ENCODE results near the gene ADCY10. TPM values are rescaled to one million over a fixed set of nuclear protein-coding genes. Genes with fewer than 3 reads are reported as not detected.
"Not testable (repeated sequence)": the region's sequence is repeated elsewhere in the genome, so short reads cannot be mapped to it uniquely, and the experiment has no call there.

The ADCY10 gene
- total RNA-seq, 2 experiments from 2014 or later, result 0.15 TPM; not detected in 1

GRCh38 chr1:167893798-167894197, 20.1 kb downstream of the ADCY10 start:
- no TSS peak for BruUV-seq (replicated peaks)
- H3K9me3 ChIP-seq (ENCODE audit: low read length), result no peaks in the 10 kb centered on the region
- no peak overlapping the region for H3K4me2 ChIP-seq (ENCODE audit: low read length)
- H3K4me1 ChIP-seq (ENCODE audit: insufficient read depth, low read length, poor library complexity, severe bottlenecking), result peaks cover 5% of the 10 kb centered on the region
- H2AFZ ChIP-seq (ENCODE audit: low read length), result no peak overlapping the region
- intact Hi-C loops (cut with micrococcal nuclease; ENCODE audit: unreplicated experiment), result no loop called here
- no peak overlapping the region for H3K4me3 ChIP-seq (ENCODE audit: low read depth, low read length, poor library complexity, severe bottlenecking)
- H3K79me2 ChIP-seq (ENCODE audit: insufficient read depth, low read depth, low read length), result no peaks in the 10 kb centered on the region
- H3K27ac ChIP-seq (ENCODE audit: low read depth, low read length, poor library complexity, severe bottlenecking), result no peak overlapping the region
- POLR2A ChIA-PET, result interaction anchor here (0.6 to 1.7 kb wide), 3 partner anchors 11 to 41 kb away, joined by 3 to 4 read pairs (median 3); no protein-coding TSS in a partner anchor
- no peaks in the 10 kb centered on the region for H3K9me2 ChIP-seq (ENCODE audit: insufficient read depth, low read length)
- H4K20me1 ChIP-seq (ENCODE audit: insufficient read depth, low read length), result no peaks in the 10 kb centered on the region
- H3K36me3 ChIP-seq (ENCODE audit: insufficient read depth, low read length), result no peaks in the 10 kb centered on the region
- CTCF ChIA-PET (ENCODE audit: unreplicated experiment), result no interaction called here
- TF ChIP-seq EZH2phosphoT487 (IDR thresholded peaks at IDR 0.05; ENCODE audit: borderline replicate concordance, low read depth, low read length) (no peak), CTCF (conservative IDR thresholded peaks at IDR 0.05; ENCODE audit: low read length) (no peak)
- DNase-seq (ENCODE audit: low spot score), result no peak

GRCh38 chr1:167890400-167890799, 23.5 kb downstream of the ADCY10 start:
- Histone ChIP-seq H2AFZ (ENCODE audit: low read length) (no peak overlapping the region), H3K9me2 (ENCODE audit: insufficient read depth, low read length) (no peaks in the 10 kb centered on the region), H3K36me3 (ENCODE audit: insufficient read depth, low read length) (no peaks in the 10 kb centered on the region), H3K4me3 (ENCODE audit: low read depth, low read length, poor library complexity, severe bottlenecking) (no peak overlapping the region), H3K9me3 (ENCODE audit: low read length) (no peaks in the 10 kb centered on the region), H3K79me2 (ENCODE audit: insufficient read depth, low read depth, low read length) (no peaks in the 10 kb centered on the region), H3K4me2 (ENCODE audit: low read length) (no peak overlapping the region), H3K27ac (ENCODE audit: low read depth, low read length, poor library complexity, severe bottlenecking) (no peak overlapping the region), H4K20me1 (ENCODE audit: insufficient read depth, low read length) (no peaks in the 10 kb centered on the region), H3K4me1 (ENCODE audit: insufficient read depth, low read length, poor library complexity, severe bottlenecking) (peaks cover 5% of the 10 kb centered on the region)
- TF ChIP-seq EZH2phosphoT487 (IDR thresholded peaks at IDR 0.05; ENCODE audit: borderline replicate concordance, low read depth, low read length) (no peak), CTCF (conservative IDR thresholded peaks at IDR 0.05; ENCODE audit: low read length) (no peak)
- no TSS peak for BruUV-seq (replicated peaks)
- ChIA-PET CTCF (ENCODE audit: unreplicated experiment) (no interaction called here), POLR2A (no interaction called here)
- intact Hi-C loops (cut with micrococcal nuclease; ENCODE audit: unreplicated experiment), result no loop called here
- DNase-seq (ENCODE audit: low spot score), result no peak

- H3K4me1 ChIP-seq (ENCODE audit: insufficient read depth, low read length, poor library complexity, severe bottlenecking); H3K9me3 ChIP-seq (ENCODE audit: low read length); H3K9me2 ChIP-seq (ENCODE audit: insufficient read depth, low read length); H3K36me3 ChIP-seq (ENCODE audit: insufficient read depth, low read length); H3K79me2 ChIP-seq (ENCODE audit: insufficient read depth, low read depth, low read length); H3K4me3 ChIP-seq (ENCODE audit: low read depth, low read length, poor library complexity, severe bottlenecking); CTCF ChIA-PET (ENCODE audit: unreplicated experiment); H2AFZ ChIP-seq (ENCODE audit: low read length); intact Hi-C loops (cut with micrococcal nuclease; ENCODE audit: unreplicated experiment); DNase-seq (ENCODE audit: low spot score); H4K20me1 ChIP-seq (ENCODE audit: insufficient read depth, low read length); POLR2A ChIA-PET; BruUV-seq (replicated peaks); H3K4me2 ChIP-seq (ENCODE audit: low read length); H3K27ac ChIP-seq (ENCODE audit: low read depth, low read length, poor library complexity, severe bottlenecking): not testable (repeated sequence)
Measured at GRCh38 chr1:167887187-167887586, 26.7 kb downstream of the ADCY10 start.
